ENCODE results near the gene NKX6-2.

NKX6-2 gene

GRCh38 chr10:132817701-132818211 lies 31.8 kb upstream of the NKX6-2 start:
- no peaks in the 10 kb centered on the region for H3K9me3 Mint-ChIP-seq
- intact Hi-C loops (cut with micrococcal nuclease): no loop called here
- peaks cover 4% of the 10 kb centered on the region for H3K27me3 Mint-ChIP-seq
- H3K4me3 Mint-ChIP-seq: no peak overlapping the region
- H3K36me3 Mint-ChIP-seq (ENCODE audit: low read depth): no peaks in the 10 kb centered on the region
- H3K27ac Mint-ChIP-seq: no peak overlapping the region
- no peaks in the 10 kb centered on the region for H3K4me1 Mint-ChIP-seq (ENCODE audit: low read depth)

DNA sequence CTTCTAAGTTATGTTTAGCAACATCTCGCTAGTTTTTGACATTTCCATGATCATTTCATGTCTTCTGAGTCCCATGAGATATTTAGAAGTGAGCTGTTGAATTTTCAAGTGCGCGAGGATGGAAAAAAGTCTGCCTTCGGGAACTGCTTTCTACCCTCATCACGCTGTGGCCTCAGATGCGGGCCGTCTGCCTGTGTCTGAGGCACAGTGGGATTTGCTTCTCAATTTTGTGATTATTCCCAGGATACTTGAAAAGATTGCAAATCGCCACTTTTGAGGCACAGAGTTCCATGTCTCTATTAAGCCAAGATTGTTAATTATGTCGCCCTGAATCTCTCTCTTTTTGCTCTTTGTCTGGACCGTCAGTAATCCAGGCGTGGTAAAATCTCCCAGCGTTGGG lies 30.8 kb upstream of the NKX6-2 start:
- Mint-ChIP-seq H3K9me3 (no peaks in the 10 kb centered on the region), H3K27ac (no peak overlapping the region), H3K36me3 (ENCODE audit: low read depth) (no peaks in the 10 kb centered on the region), H3K27me3 (peaks cover 4% of the 10 kb centered on the region), H3K4me3 (no peak overlapping the region), H3K4me1 (ENCODE audit: low read depth) (no peaks in the 10 kb centered on the region)
- intact Hi-C loops (cut with micrococcal nuclease): no loop called here

DNA sequence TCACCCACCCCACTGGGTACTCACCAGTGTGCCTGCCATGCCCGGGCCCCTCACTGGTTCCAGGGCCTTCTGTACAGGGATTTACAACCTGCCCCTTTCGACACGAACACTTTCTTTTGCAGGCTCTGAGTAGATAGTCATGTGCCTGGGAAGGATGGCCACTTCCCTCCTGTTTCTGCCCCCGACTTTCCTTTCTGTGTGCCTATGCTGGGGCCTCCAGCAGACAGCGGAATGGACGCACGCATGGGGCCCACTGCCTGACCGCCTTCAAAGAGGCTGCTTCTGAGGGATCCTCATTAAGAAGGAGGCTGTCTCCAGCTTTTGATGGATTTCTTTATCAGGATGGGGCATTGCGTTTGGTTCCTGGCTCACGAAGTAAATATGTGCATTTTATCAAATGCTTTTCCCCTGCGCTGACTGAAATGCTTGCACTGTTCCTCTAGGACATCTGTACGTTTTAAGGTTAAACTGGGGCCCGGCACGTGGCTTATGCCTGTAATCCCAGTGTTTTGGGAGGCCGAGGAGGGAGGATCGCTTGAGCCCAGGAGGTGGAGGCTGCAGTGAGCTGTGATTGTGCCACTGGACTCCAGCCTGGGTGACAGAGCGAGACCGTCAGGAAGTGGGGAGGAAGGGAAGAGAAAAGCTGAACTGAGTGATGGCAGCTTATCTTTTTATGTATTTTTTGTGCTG lies 29.4 kb upstream of the NKX6-2 start:
- no peak overlapping the region for H3K27ac Mint-ChIP-seq
- H3K4me1 Mint-ChIP-seq (ENCODE audit: low read depth): no peaks in the 10 kb centered on the region
- intact Hi-C loops (cut with micrococcal nuclease): no loop called here
- no peaks in the 10 kb centered on the region for H3K36me3 Mint-ChIP-seq (ENCODE audit: low read depth)
- peaks cover 4% of the 10 kb centered on the region for H3K27me3 Mint-ChIP-seq
- H3K4me3 Mint-ChIP-seq: no peak overlapping the region
- H3K9me3 Mint-ChIP-seq: no peaks in the 10 kb centered on the region

GRCh38 chr10:132814469-132814856 lies 28.5 kb upstream of the NKX6-2 start:
- H3K36me3 Mint-ChIP-seq (ENCODE audit: low read depth): no peaks in the 10 kb centered on the region
- H3K27ac Mint-ChIP-seq: no peak overlapping the region
- no peak overlapping the region for H3K4me3 Mint-ChIP-seq
- H3K9me3 Mint-ChIP-seq: no peaks in the 10 kb centered on the region
- intact Hi-C loops (cut with micrococcal nuclease): no loop called here
- H3K27me3 Mint-ChIP-seq: peaks cover 3% of the 10 kb centered on the region
- H3K4me1 Mint-ChIP-seq (ENCODE audit: low read depth): no peaks in the 10 kb centered on the region

DNA sequence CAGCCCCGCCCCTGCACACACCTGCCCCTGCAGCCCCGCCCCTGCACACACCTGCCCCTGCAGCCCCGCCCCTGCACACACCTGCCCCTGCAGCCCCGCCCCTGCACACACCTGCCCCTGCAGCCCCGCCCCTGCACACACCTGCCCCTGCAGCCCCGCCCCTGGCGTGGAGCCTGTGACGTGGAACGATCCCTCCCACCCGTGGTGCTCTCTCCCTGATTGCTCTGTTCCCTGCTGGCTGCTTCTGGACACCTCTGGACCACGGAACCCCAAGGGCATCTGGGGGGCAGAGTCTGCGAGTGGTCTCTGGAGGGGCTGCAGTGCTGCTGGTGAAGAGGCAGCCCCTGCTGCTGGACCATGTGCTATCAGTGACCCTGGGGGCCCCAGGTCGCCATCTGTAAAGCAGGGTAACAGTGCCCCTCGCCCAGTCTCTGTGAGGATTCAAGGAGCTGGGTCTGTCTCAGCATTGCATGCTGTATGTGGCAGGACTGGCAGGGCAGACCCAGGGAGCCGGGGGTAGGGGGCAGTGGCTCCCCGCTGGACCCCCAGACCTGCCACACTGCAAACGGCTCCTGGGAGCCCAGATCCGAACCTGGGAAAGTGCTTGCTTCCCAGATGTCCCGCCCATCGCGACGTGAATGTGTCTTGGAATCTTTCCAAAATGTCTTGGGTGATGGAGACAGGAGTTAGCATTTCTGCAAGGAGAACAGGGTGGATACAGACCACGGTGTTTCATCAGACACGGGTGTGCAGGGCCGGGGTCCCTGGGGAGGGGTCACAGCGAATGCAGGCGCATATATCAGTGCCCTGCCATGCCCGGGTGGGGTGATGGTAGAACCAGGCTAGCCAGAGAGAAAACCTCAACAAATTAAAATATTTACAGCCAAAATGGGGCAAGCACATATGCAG lies 27.9 kb upstream of the NKX6-2 start:
- Mint-ChIP-seq H3K9me3 (no peaks in the 10 kb centered on the region), H3K4me1 (ENCODE audit: low read depth) (no peaks in the 10 kb centered on the region), H3K36me3 (ENCODE audit: low read depth) (no peaks in the 10 kb centered on the region), H3K4me3 (no peak overlapping the region), H3K27ac (no peak overlapping the region), H3K27me3 (peaks cover 3% of the 10 kb centered on the region)
- intact Hi-C loops (cut with micrococcal nuclease): no loop called here

DNA sequence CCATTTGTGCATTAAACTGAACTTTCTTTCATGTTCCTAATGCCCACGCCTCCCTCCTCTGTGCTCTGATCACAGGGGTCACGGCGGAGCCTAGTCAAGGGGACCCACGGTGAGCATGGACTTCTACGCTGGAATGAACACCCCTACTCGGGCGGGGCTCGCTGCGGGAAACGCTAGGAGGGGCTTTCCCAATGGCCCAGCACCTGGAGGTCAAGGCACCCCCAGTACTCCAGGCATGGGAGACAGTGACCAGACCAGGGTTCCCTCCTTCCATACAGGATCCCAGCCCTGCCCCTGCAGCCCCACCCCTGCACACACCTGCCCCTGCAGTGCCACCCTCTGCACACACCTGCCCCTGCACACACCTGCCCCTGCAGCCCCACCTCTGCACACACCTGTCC lies 27.1 kb upstream of the NKX6-2 start:
- Mint-ChIP-seq H3K27me3 (peaks cover 1% of the 10 kb centered on the region), H3K9me3 (no peaks in the 10 kb centered on the region), H3K27ac (no peak overlapping the region), H3K4me1 (ENCODE audit: low read depth) (no peaks in the 10 kb centered on the region), H3K4me3 (no peak overlapping the region), H3K36me3 (ENCODE audit: low read depth) (no peaks in the 10 kb centered on the region)
- intact Hi-C loops (cut with micrococcal nuclease): no loop called here

DNA sequence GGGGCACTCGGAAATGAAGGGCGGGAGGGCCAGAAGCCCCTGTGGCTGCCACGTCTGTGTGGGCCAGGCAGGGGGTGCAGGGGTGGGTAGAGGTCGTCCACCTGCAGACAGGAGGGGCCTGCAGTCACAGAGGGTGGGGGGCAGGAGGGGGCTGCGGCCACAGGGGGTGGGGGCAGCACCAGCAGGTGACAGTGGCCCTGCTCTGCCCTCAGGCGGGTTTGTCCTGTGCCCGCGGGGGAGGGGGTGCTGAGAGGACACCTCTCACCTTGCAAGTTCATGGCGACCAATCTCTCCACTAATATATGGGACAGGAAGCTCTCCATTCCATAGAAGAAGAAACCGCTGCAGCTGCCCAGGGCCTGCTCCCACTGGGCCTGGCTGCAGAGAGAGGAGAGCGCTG lies 26.6 kb upstream of the NKX6-2 start:
- no peak overlapping the region for H3K27ac Mint-ChIP-seq
- no peaks in the 10 kb centered on the region for H3K36me3 Mint-ChIP-seq (ENCODE audit: low read depth)
- no peaks in the 10 kb centered on the region for H3K4me1 Mint-ChIP-seq (ENCODE audit: low read depth)
- H3K4me3 Mint-ChIP-seq: no peak overlapping the region
- H3K9me3 Mint-ChIP-seq: no peaks in the 10 kb centered on the region
- peaks cover 1% of the 10 kb centered on the region for H3K27me3 Mint-ChIP-seq
- intact Hi-C loops (cut with micrococcal nuclease): no loop called here

- H3K36me3 Mint-ChIP-seq (ENCODE audit: low read depth): no peaks in the 10 kb centered on the region
- no peak overlapping the region for H3K4me3 Mint-ChIP-seq
- H3K9me3 Mint-ChIP-seq: no peaks in the 10 kb centered on the region
- peaks cover 1% of the 10 kb centered on the region for H3K27me3 Mint-ChIP-seq
- intact Hi-C loops (cut with micrococcal nuclease): no loop called here
- no peaks in the 10 kb centered on the region for H3K4me1 Mint-ChIP-seq (ENCODE audit: low read depth)
- H3K27ac Mint-ChIP-seq: no peak overlapping the region
Measured at GRCh38 chr10:132811891-132812481, 26.0 kb upstream of the NKX6-2 start.

- no peak overlapping the region for H3K27ac Mint-ChIP-seq
- H3K4me3 Mint-ChIP-seq: no peak overlapping the region
- no peaks in the 10 kb centered on the region for H3K9me3 Mint-ChIP-seq
- no peaks in the 10 kb centered on the region for H3K36me3 Mint-ChIP-seq (ENCODE audit: low read depth)
- no peaks in the 10 kb centered on the region for H3K4me1 Mint-ChIP-seq (ENCODE audit: low read depth)
- H3K27me3 Mint-ChIP-seq: peaks cover 1% of the 10 kb centered on the region
- intact Hi-C loops (cut with micrococcal nuclease): no loop called here
Measured at GRCh38 chr10:132810807-132811700, 25.1 kb upstream of the NKX6-2 start.

GRCh38 chr10:132810141-132810806 lies 24.3 kb upstream of the NKX6-2 start:
- H3K9me3 Mint-ChIP-seq: no peaks in the 10 kb centered on the region
- no peak overlapping the region for H3K27ac Mint-ChIP-seq
- peaks cover 1% of the 10 kb centered on the region for H3K27me3 Mint-ChIP-seq
- no peaks in the 10 kb centered on the region for H3K4me1 Mint-ChIP-seq (ENCODE audit: low read depth)
- no peaks in the 10 kb centered on the region for H3K36me3 Mint-ChIP-seq (ENCODE audit: low read depth)
- H3K4me3 Mint-ChIP-seq: no peak overlapping the region
- intact Hi-C loops (cut with micrococcal nuclease): no loop called here

DNA sequence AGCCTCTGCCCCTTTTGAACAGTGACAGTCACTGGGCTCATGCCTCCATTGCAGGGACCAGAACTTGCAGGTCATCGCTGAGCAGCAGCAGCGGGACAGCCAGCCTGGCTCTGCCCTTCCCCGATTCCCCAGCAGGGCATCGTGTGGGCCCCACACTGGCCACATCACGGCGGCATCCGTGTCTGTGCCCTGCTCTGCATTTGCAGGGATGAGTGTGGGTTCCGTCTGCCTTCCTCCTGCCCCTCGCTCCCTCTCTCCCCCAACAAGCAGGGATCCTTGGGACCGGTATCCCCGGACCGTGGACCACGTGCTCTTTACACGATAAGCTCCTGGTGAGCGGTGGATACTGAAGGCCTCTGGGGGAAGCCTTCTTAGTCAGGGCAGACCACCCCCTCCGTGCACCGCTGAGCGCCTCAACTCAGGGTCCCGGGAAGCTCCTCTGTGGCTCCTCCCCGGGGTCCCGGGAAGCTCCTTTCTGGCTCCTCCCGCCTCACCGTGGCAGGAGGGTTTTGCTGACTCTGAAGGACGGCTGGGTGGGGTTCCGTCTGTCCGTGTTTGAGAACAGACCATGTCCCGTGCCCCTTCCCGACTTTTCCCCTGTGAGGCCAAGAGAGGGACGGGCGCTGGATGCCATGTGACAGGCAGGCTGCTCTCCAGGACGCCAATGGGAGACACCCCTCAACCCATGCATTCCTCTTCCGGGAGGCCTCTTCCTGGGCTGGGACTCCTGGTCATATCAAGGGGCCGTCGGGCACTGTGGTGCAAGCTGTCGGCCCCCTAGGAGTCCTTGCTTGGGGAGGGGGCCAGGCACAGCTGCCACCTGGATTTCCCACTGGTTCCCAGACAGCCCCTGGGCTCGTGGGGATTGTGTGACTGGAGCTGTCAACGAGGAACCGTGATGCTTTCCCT lies 23.5 kb upstream of the NKX6-2 start:
- intact Hi-C loops (cut with micrococcal nuclease): no loop called here
- H3K27me3 Mint-ChIP-seq: peaks cover 3% of the 10 kb centered on the region
- no peaks in the 10 kb centered on the region for H3K9me3 Mint-ChIP-seq
- no peaks in the 10 kb centered on the region for H3K36me3 Mint-ChIP-seq (ENCODE audit: low read depth)
- no peaks in the 10 kb centered on the region for H3K4me1 Mint-ChIP-seq (ENCODE audit: low read depth)
- no peak overlapping the region for H3K4me3 Mint-ChIP-seq
- H3K27ac Mint-ChIP-seq: no peak overlapping the region

DNA sequence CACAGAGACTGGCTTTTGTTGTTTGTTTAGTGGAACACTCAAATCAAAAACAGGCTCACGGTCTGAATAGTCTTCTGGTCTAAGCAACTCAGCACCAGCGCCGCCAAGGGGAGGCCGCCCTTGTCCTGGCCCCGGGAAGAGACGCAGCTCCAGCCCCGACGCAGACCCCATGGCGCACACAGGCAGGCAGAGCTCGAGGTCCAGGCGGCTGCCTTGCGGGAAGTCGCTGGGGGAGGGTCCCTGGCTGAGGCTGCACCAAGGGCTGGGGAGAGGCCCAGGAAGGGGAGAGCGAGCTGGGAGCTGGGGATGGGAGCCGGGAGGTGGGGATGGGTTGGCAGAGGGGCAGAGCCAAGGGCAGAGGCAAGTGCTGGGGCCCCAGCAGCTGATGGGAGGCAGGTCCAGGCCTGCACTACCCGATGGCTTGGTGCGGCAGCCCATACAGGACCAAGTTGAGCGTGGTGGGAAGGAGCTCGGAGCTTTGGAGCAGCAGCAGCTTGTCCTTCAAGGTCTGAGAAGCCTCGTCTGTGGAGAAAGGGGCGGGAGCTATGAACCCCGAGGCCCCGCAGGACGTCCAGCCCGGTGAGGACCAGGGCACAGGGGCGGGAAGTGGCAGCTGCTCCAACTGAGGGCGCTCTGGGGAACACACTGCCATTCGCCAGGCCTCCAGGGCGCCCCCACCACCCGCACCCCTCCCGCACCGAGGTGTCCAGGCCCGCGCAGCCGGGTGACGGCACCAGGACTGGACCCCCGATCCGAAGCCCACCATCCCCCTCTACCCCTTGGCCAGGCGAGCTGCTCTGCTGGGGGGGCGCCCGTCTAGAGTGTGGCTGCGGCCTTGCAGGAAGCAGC lies 22.7 kb upstream of the NKX6-2 start:
- Mint-ChIP-seq H3K9me3 (no peaks in the 10 kb centered on the region), H3K4me1 (ENCODE audit: low read depth) (no peaks in the 10 kb centered on the region), H3K36me3 (ENCODE audit: low read depth) (no peaks in the 10 kb centered on the region), H3K4me3 (no peak overlapping the region), H3K27me3 (peaks cover 3% of the 10 kb centered on the region), H3K27ac (no peak overlapping the region)
- intact Hi-C loops (cut with micrococcal nuclease): no loop called here

Data from dendritic cell treated with granulocyte-macrophage colony-stimulating factor and Interleukin-4, amounts not matched to agents 40 ng/mL and 50 ng/mL, for 4 days (primary cell).